ENCODE data around the gene TMUB1.
A peak's percentile ranks its signal among the peaks of the same experiment; 100 is the strongest.

TMUB1 gene

DNA sequence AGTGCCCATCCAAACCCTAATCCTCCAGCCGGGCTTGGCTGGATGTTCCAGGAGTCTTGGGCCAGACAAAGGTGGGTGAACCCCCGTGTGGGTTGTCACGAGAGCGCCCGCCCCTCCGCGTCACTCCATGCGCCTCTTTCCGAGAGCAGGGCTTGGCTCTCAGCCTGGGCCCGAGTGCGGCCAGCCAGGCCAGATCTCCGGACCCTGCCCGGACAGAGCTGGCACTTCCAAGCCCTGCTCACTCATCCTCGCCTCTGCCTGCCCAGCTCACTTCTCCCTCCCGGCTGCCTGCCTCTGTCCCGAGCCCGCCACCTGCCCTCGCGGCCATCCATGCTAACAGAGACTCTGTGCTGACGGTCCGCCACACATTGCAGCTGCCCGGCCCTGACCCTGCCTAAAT lies 37.6 kb upstream of the TMUB1 start:
- no peak for DNase-seq

DNA sequence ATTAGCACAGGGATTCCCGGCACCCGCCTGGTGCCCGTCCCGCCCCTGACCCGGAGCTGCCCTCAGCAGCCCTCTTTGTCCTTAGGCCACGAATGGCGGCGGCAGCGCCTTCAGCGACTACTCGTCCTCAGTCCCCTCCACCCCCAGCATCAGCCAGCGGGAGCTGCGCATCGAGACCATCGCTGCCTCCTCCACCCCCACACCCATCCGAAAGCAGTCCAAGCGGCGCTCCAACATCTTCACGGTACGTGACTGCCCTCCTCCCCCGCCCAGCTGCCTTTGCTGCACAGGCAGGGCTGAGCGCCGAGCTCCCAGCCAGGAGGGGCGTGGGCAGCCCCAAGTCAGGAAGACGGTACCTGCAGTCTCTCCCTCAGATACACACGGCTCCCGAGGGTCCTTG lies 36.6 kb upstream of the TMUB1 start:
- no peak for DNase-seq

DNA sequence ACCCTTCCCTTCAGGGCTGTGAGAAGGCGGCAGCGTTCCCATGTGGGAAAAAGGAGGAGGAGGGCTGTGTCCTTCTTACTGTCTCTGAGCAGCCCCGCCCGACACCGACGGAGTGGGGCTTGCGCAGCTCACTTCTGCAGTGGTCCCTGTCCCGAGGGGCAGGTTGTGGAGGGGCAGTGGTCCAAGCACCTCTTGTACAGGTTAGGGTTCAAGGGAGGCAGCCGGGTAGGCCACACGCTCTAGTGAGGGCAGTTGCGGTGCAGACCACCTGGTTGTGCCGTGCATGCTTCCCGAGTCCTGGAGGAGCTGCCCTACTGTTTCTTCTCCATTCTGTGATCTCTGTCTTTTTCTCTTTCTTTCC lies 35.7 kb upstream of the TMUB1 start:
- DNase-seq: no peak

DNA sequence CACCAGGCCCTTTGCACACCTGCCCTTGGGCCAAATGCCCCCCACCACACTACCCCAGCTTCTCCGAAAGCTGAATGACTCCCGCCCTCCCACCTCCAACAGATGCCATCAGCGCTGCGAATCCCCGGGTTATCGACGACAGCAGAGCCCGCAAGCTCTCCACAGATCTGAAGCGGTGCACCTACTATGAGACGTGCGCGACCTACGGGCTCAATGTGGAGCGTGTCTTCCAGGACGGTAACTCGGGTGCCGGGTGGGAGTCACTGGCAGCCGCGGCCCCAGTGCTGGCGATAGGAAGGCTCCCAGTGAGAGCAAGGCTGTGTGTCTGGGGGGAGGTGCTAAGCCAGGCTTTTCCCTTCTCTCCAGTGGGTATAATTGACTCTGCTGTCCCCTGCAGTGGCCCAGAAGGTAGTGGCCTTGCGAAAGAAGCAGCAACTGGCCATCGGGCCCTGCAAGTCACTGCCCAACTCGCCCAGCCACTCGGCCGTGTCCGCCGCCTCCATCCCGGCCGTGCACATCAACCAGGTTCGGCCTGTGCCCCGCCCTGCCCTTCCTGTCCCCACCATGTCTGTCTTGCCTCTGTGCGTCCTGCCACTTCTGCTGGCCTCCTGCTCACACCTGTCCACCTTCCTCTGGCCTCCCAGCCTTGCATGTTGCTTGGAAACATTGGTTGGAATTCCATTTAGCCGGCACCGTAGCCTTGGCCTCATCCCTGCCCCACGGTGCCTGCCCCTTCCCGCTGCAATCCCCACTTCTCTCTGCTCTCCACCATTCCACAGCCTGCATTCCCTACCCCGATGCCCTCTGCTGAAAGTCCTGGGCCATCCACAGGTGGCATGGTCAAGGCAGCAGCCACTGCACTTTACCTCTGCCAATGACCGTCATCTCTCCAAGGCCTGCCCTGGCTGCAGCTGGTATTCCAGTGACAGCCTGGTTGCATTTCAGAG lies 35.1 kb upstream of the TMUB1 start:
- DNase-seq: no peak

DNA sequence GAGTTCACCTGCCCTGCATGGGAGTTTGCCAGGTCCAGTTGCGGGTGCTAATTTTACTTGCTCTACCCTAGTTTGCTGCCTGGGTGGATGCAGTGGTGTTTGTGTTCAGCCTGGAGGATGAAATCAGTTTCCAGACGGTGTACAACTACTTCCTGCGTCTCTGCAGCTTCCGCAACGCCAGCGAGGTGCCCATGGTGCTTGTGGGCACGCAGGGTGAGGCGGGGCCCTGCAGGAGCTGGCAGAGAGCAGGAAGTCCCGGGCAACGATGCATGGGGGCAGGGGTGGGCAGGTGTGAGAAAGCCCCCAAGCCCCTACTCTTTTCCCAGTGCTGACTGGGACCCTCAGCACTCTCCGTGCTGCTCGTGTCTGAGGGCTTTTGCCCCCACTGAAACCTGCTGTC lies 34.3 kb upstream of the TMUB1 start:
- peak; percentile 23 for DNase-seq

DNA sequence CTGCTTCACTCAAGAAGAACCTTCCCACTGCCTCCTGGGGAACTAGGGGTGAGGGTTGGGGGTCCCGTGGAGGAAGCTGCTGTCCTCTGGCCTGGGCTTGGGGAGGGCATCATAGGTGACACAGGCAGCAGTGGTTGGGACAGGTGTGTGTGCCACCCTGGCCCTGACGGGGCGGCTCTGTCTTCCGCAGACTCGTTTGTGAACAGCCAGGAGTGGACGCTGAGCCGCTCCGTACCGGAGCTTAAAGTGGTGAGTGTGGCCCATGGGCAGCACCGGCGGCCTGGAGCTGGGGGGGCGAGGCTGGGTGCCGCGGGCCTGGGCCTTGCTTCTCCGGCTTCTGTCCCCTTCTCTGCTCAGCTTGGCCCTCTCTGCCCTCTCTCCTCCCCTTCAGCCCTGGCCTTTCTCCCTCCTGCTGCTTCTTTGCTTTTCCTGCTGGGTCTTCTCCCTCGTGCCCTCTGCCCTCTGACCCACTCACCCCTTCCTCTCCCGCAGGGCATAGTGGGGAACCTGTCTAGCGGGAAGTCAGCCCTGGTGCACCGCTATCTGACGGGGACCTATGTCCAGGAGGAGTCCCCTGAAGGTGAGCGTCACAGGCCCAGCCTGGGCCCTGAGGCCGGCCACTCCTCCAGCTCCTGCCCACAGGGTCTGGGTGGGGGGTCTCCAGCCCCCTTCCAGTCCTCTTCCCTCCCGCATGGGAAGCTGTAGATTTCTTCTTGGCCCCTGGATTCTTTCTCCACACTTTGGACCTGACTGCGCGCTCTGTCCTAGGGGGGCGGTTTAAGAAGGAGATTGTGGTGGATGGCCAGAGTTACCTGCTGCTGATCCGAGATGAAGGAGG lies 33.5 kb upstream of the TMUB1 start:
- no peak for DNase-seq

DNA sequence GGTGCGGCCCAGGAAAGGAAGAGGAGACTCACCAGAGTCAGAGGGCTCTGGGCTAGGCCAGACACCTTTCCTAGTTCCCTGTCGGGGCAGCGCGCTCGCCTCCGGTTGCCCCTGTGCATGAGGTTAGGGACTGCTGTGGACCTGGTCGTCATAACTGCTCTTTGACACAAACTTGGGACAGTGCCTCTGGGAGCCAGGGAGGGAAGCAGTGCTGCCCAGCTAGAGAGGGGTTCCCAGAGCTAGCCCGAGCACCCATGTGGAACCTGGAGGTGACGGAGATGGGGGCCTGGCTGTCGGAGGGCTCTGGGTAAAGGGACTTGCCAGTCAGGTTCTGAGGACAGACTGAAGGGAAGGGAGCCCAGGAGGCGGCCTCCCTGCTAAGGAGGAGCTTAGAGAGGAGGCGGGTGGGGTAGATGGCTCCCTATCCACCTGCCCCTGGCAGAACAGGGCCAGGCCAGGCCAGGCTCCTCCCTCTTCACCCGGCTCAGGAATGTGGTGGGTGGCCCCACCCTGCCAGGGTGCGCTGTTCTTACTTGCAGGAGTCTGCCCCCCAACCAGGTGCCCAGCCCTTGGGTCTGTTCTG lies 32.6 kb upstream of the TMUB1 start:
- DNase-seq: no peak

DNA sequence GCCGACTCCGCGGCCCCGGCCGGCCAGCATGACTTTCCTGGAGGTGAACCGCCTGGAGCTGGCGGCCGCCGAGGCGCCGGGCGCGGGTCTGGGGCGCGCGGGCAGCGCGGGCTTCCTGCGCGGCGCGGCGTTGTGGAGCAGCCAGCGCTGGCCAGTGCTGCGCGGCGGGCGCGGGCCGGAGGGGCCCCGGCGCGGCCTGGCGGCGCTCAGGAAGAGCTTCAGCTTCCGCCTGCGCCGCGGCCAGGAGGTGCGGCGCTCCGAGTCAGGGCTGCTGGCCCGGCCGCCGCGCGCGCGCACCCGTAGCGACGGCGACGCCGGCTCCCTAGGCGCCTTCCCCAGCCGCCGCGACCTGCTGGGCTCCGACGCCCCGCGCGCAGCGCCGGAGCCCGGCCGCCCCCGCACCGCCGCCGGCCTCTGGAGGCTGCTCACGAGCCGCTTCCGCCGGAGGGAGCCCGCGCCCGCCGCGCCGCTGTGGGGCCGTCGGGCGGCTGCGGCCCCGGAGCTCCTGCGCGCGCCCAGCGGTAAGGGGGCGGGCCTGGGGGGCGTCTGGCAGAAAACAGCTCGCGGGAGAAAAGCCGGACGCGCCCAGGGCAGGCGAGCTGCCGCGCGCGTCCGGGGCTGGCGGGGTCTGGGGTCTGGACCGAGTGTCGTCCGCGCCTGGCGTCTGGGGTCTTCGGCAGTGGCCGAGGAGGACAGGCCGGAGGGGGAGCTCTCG lies 32.0 kb upstream of the TMUB1 start:
- DNase-seq: peak; percentile 19

DNA sequence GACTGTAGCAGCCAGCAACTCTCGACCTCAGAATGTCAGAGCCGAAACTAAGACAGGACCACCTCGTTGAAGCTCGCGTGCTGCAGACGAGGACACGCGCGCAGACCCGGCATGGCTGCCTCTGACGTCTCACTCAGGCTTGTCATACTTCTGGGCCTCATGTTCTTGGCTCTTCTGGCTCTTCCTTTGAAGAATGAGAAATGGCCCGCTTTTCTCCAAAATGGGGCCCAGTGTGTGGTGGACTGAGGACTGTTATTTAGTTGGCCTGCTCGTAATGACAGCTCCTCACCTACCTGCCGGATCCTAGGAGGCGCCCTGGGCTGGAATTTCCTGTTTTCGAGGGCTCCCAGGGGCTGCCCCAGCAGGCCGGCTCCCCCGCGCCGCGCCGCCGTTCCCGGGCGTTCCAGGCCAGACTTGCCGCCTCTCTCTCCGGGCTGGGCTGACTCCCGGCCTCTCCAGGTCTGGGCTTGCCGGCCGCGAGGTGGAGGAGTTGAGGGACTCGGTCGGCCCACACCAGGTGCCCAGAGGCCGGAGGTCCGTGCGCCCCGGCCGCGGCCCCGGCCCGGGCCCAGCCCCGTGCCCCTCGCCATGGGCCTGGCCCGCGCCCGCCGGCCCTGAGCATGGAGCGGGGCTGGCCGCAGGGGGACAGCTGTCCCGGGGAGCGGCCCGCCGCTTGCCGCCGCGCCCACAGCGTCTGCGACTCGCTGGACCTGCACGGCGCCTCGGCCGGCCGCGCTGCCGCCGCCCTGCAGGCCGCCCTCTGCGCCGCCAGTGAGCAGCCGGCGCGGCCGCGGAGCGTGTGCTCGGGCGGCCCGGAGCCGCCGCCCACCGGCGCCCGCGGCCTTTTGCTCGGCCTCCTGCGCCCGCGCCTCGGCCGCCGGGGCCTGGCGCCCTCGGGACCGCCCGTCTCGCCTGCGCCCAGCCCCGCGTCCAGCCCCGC lies 31.1 kb upstream of the TMUB1 start:
- no peak for DNase-seq

DNA sequence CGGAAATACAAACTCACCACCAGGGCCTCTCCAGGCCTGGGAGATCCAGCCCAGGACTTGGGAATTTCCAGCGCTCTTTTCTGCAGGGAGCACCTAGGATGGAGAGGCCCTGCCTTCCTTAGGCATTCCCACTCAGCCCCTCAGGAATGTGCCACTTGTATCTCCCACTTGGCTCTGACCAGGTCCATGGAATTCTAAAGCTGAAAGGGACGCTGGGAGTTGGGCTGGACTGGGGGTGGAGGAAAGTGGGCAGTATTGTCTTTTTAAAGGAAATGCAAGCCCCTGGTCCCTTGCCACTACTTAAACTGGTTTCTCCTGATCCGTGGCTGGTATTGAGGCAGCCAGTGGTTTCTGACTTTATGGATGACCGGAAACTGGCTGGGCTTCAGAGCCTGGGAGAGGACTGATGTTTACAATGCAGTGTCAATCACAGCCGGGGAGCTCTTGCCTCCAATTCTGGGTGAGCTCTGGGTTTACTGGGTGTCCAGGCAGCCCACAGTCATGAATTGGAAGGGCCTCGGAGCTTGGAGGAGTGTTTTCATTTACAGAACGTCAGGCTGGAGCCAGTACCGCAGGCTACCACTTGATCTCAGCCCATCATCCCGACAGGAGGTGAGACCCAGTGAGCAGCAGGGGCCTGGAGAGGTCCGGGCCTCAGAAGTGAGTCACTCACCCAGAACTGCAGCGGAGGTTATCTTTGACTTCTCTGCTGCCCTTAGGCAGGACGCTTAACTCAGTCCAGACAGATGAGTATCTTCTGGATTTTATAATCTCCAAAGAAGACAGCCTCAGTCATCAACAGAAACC lies 30.3 kb upstream of the TMUB1 start:
- no peak for DNase-seq

DNA sequence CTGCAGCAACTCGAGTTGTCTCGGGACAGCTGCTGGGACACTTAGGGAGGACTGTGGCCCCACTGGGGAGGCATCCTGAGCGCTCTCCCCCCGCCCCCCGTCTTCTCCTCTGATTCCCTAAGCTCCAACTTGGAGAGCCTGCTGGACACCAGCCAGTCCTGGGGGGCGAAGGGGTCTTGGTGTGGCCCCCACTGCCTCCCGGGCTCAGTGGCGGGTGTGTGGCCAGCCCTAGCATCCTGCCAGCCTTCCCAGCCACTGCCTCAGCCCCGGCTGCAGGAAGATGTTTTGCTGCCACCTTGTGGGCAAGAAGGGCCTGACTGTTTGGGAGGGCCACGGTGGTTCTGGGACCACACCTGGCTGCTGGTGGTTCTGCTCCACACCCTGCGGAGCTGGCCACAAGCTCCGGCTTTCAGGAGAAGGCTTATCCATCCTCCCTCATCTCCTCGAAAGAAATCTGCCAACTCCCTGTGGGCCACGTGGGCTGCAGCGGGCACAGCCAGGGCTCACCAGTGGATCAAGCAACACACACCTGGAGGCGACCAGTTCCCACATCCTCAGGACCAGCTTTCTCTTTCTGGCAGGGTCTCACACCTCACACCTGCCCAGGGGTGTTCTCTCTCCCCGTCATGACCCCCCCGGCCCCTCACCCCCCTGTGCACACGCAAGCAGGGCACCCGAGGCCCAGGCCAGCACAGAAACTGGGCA lies 27.8 kb upstream of the TMUB1 start:
- DNase-seq: peak; percentile 72

DNA sequence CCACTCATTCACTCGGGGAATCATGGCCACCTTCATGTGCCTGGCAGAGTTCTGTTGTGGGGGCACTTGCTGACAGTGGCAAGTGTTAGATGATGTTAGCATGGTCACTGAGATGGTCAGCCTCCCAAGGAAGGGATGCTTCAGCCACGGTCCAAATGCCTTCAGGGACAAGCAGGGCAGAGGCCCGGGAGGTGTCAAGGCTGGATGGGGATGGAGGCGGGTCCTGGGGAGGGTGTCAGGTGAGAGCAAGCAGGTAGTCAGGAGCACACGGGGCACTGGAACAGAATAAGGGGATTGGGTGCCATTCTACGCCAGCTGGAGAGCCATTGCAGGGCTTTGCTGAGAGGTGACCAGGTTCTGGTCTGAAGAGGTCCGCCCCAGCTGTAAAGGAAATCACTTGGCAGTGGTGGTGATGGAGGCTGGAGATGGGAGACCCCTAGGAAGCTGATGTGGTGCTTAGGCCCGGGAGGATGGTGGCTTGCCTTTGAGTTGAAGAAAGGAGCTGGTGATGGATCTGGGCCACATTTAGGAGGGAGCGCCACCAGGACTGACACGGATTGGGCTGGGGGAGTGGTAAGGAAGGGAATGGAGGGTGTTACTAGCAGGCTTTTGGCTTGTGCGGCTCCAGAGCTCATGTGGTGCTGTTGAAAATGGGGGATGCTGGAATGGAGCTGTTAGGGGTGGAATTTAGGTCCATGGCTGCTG lies 27.1 kb upstream of the TMUB1 start:
- no peak for DNase-seq

DNA sequence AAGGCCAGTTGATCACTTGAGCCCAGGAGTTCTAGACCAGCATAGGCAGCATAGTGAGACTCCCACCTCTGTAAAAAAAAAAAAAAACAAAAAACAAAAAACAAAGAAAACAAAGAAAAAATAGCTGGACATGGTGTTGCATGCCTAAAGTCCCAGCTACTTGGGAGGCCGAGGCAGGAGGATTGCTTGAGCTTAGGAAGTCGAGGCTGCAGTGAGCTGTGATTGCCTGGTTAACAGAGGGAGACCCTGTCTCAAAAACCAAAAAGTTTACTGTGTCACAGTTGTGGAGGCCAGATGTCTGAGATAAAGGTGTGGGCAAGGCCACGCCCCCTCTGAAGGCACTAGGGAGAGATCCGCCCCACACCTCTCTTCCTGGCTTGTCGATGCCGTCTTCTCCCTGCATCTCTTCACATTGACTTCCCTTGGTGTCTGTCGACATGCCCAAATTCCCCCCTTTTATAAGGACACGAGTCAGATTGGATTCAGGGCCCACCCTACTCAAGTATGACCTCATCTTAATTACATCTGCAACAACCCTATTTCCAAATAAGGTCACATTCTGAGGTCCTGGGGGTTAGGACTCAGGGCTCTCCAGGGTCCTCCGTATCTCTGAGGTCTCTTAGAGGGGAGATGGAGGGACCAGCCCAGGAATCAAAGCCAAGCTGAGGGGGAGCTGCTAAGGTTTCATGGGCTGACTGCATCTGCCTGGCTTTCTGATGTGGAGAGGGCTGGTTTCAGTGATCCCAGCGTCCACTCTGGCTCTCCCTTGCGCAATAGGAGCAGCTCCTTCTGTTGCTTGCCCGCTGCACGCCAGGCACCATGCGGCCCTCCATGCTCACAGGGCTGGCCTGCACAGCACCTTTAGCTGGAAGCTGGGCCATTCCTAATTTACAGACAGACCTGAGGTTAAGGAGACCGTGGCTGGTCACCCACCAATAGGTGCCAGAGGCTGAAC lies 26.1 kb upstream of the TMUB1 start:
- DNase-seq: no peak

DNA sequence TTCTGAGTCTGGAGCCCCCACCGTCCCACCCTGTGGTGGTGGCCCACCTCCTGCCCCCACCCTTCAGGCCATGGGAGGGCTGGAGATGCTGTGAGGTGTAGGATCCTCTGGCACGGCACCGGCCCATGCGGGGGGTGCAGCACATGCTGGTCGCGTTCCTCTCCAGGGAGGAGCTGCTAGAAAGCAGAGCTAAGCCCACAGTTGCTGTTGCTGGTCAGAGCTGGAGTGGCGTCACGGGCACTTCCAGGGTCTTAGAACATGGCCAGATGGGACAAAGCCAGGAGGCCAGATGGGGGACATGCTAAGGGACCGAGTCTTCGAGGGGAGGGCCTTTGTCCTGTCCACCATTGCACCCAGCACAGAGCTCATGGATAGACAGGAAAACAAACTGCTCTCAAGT lies 24.6 kb upstream of the TMUB1 start:
- DNase-seq: no peak

DNA sequence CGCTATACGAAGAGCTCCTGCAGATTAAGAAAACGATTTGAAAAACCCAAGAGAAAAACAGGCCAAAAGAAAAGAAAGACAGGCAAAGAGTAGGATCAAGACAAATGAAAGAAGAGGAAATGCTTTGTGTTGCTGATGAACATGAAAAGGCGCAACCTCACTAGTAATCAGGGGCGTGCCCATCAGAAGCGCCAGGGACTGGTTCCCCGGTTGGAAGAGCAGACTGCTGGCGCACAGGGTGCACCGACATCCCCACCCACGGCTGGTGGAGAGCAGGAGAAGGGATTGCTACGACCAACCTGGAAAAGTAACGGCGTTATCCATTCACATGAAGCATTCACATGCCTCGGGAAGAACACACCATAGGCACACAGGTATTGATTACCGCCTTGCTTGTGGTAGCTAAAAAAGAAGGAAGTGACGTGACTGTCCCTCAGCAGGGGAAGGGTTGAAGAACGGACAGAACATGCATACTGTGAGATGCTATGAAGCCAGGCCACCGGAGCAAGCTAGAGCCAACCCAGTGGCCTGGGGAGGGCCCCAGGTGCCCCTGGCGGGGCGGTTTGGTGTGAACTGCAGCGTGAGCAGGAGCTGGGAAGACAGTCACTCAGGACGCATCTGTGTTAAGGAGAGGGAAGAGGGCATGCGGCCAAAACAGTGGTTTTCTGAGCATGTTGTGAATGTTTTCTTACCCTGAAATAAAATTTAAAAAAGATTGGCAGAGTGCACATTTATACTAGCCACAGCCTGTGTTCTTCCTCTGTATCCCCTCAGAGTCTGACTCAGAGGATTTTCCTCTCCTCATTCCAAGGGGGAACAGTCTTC lies 21.3 kb upstream of the TMUB1 start:
- DNase-seq: no peak

DNA sequence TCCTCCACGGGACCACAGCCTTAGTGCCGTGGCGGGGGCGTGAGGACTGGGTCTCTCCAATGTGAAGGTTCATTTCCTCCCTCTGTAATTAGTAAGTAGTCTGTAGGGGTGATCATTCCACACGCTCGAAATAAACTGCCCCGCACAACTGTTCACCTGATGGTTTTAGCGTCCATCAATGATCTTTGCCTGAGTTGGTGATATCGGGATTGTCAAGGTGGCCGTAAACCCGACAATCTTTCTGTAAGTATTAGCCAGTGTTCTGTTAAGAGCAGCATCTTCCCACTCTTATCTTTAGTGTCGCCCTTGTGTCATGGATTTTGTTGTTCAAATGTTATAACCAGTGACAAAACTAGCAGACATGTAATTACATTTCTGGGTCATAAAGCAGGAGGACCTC lies 20.7 kb upstream of the TMUB1 start:
- DNase-seq: no peak

DNA sequence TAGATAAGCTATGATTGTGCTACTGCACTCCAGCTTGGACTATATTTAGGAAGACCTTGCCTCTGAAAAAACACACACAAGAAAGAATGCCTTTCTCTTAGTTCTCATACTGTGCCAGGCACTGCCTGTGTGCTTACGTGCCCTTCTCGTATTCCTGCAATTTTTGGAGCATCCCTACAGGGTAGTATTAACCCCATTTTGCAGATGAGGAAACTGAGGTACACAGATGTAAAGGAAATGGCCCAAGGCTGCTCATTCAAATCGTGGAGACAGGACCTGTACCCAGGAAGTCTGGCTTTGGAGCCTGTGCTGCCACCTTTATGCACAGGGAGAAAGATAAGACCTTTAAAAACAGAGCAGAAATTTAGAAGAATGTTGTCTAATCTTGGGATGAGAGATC lies 19.7 kb upstream of the TMUB1 start:
- no peak for DNase-seq
